GM21576 (cell line): ENCODE data around the gene ANXA2.

Experiments
- ATAC-seq: cut with Tn5 transposase; IDR thresholded peaks from one replicate; pipeline ENCODE4 v1.9.1; 2021; ENCODE audit warnings: mild to moderate bottlenecking, moderate library complexity; ENCODE audit not compliant: unreplicated experiment

The ANXA2 gene

DNA sequence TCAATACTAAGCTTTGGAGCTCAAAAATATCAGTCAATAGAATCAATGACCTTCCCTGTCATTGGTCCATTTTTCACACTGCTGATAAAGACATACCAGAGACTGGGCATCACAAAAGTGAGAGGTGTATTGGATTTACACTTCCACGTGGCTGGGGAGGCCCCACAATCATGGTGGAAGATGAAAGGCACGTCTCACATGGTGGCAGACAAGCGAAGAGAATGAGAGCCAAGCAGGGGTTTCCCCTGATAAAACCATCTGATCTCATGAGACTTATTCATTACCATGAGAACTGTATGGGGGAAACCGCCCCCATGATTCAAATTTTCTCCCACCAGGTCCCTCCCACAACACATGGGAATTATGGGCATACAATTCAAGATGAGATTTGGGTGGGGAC is 81.9 kb downstream of the ANXA2 start:
- ATAC-seq = no peak

DNA sequence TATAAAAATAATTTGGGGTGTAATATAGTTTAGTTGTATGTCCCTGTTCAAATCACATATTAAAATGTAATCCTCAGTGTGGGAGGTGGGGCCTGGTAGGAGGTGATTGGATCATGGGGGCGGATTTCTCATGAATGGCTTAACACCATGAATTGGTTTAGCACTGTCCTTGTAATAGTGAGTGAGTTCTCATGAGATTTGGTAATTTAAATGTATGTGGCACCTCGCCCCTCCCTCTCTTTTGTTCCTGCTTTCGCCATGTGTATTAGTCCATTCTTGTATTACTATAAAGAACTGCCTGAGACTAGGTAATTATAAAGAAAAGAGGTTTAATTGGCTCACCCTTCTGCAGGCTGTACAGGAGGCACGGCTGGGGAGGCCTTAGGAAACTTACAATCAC is 83.9 kb downstream of the ANXA2 start:
- no peak for ATAC-seq

DNA sequence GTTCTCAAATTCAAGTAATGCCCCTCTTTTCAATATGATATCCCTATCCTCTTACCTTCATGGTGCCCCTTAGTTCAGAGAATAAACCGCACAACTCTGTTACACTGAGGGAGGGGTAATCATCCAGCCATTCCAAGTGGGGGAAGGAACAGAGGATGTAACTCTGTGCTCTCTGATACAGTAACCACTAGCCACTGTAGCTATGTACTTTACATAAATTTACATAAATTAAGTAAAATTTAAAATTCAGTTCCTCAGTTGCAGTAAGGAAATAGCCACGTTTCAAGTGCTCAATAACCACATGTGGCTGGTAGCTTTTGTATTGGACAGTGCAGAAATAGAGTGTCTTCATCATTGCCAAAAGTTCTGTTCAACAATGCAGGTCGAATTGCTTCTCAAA is 90.8 kb downstream of the ANXA2 start:
- no peak for ATAC-seq

DNA sequence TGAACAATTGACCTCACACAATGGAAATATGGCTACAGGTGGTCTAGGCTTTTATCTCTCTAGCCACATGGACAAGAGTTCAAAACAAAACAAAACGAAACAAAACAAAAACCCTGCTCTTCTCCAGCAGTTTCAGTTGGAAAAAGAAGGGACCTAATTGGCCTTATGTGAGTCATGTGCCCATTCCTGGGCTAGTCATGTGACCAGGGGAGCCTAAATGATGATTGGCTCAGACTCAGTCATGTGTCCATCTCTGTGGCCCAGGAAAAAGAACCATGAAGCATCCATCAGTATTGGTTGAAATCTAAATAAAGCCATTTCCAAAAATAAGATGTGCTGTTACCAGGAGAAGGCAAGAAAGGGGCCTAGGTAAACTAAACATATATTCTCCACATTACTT is 96.8 kb downstream of the ANXA2 start:
- no peak for ATAC-seq

DNA sequence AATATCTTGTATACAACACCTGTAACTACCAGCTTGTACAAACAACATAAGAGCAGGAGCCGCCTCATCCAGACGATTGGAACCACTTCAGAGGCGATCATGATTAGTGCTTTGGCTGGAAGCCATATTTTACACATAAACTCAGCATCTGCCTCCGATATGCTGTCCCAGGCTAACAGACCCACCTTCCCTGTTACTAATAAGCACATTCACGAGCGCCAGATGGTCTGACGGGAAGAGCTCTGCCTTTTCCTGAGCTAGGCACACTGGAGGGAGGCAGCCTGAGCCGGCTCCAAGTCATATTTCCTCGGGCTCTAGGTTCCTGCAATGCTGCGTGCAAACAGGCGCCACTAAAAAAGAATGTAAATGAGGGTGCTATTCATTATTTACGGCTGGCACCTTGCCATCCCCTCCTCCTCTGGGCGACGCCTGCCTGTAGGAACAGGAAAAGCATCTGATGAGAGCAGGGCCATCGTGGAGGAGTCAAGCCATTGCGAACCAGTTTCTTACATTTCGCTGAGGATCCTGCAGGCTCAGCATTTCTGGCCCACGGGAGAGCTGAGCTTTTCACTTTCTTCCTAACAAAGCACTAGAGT is 98.2 kb downstream of the ANXA2 start:
- no peak for ATAC-seq
